Stomach (tissue), 9 donors: ENCODE measurements around the gene WASF2. TPM values are rescaled to one million over a fixed set of nuclear protein-coding genes. Genes with fewer than 3 reads are reported as not detected.
A peak's percentile ranks its signal among the peaks of the same experiment; 100 is the strongest.

Experiments used
- DNase-seq, 2 donors: peaks; one replicate each; pipeline versions ENCODE4 v3.0.0 to v3.0.0-alpha.2; 2013 to 2019
- H3K27ac ChIP-seq, 5 donors: fragments of 200-600 bp in 4 of 5; sonication (generic) in 4 of 5; one replicate each; pipeline ENCODE4 v1.5.1; 2013 to 2019; ENCODE audit warnings: mild to moderate bottlenecking in 1 of 5, moderate library complexity in 1 of 5
- H3K27me3 ChIP-seq, 3 donors: fragments of 200-600 bp; sonication (generic); one replicate each; pipeline ENCODE4 v1.5.1; 2017 to 2019; ENCODE audit warnings: mixed run types in 1 of 3
- H3K36me3 ChIP-seq, 4 donors: fragments of 200-600 bp; sonication (generic); 1 replicate in 3 of 4; 2 replicates in 1 of 4; pipeline ENCODE4 v1.5.1; 2016 to 2019
- H3K4me1 ChIP-seq, 4 donors: fragments of 200-600 bp; sonication (generic); one replicate each; pipeline ENCODE4 v1.5.1; 2016 to 2019
- H3K4me3 ChIP-seq, 4 donors: fragments of 200-600 bp; sonication (generic) in 3 of 4; one replicate each; pipeline ENCODE4 v1.5.1; 2016 to 2019; ENCODE audit warnings: mild to moderate bottlenecking in 1 of 4
- H3K9me3 ChIP-seq, 4 donors: fragments of 200-600 bp; sonication (generic); one replicate each; pipeline ENCODE4 v1.5.1; 2016 to 2019
- CTCF ChIP-seq, 7 experiments: fragments of 450-650 bp in 4 of 7; fragments of 200-600 bp in 3 of 7; sonication (generic) in 3 of 7; IDR thresholded peaks; one replicate each; pipeline ENCODE4 v1.5.1; 2016 to 2019; ENCODE audit warnings: antibody characterized with exemption in 7 of 7, control low read depth in 2 of 7, mild to moderate bottlenecking in 1 of 7
- EP300 ChIP-seq: sonication (generic); formaldehyde crosslinking; IDR thresholded peaks from one replicate; pipeline ENCODE4 v1.6.1; 2017; ENCODE audit warnings: antibody characterized with exemption
- POLR2A ChIP-seq, 4 donors: fragments of 450-650 bp; IDR thresholded peaks; one replicate each; pipeline ENCODE4 v1.6.1; 2016; ENCODE audit warnings: antibody characterized with exemption in 4 of 4, control low read depth in 2 of 4, mild to moderate bottlenecking in 1 of 4, moderate library complexity in 1 of 4
- POLR2AphosphoS5 ChIP-seq, 3 donors: sonication (generic); formaldehyde crosslinking; IDR thresholded peaks; one replicate each; pipeline ENCODE4 v1.6.1; 2016; ENCODE audit warnings: antibody characterized with exemption in 3 of 3
- whole genome bisulfite sequencing, 5 donors: extraction: QIAGEN DNeasy Blood & Tissue Kit in 3 of 5; methylation state at CpG; one replicate each; pipeline versions ENCODE4 v1.1.5 to v1.1.7; 2013 to 2018; 5-methylcytosine and 5-hydroxymethylcytosine counted together
- intact Hi-C: fragments of 100-400 bp; cut with DNase I; formaldehyde crosslinking; loops from one replicate; pipeline ENCODE4 v1.15.1; 2023; ENCODE audit warnings: low total_unique reads
- polyA plus RNA-seq, 3 donors: library from polyadenylated mRNA; stranded (reverse); fragments of 200-250 nt; gene quantifications; one replicate each; pipeline ENCODE4 v1.2.3, GENCODE V29; 2013
- total RNA-seq, 5 donors: library from RNA; depleted of rRNA; stranded (reverse); fragments of >200 nt; gene quantifications; one replicate each; pipeline versions ENCODE4 v1.1.0 to v1.2.3, GENCODE V29; 2014 to 2016
- donor health status: healthy with polysubstance abuse.
- donor health status: Bipolar disorder and iron deficiency.
- donor health status: healthy.

WASF2 gene
- total and polyA plus RNA-seq, 8 donors: 24.7 to 82.1 (median 54.7) TPM

DNA sequence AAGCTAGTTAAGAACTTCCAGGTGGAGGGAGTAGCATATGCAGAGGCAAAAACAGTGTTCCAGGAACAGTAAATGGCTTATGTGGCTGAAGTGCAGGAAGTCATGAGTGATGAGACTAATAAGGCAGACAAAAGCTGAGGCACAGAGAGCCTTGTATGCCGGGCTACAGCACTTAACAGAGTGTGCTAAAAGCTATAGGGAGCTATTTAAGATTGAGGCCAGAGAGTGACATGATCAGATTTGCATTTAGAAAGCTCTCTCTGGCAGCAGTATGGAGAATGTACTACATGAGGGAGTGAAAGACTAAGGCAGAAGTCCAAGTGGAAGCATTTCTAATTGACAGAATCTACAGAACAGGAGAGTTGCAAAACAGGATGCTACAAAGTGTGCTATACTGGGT lies 38.6 kb downstream of the WASF2 start:
- Histone ChIP-seq H3K36me3 (peaks cover 0 to 20% (median 7%) of the 10 kb centered on the region in 4 donors), H3K27ac (peak overlapping the region in 1 of 5 donors; percentile 9), H3K27me3 (no peaks in the 10 kb centered on the region), H3K9me3 (no peaks in the 10 kb centered on the region), H3K4me1 (peaks cover 12 to 87% (median 49%) of the 10 kb centered on the region in 4 donors), H3K4me3 (no peak overlapping the region)
- DNase-seq: peak in 1 of 2 donors; percentile 32
- WGBS, 5 donors: 67 to 89% (median 70%) methylated on average over 1 of the region's 1 CpG
- TF ChIP-seq EP300 (no peak), POLR2AphosphoS5 (IDR thresholded peaks at IDR 0.05) (no peak), CTCF (IDR thresholded peaks at IDR 0.05) (no peak), POLR2A (IDR thresholded peaks at IDR 0.05) (no peak)
- intact Hi-C loops: no loop called here

DNA sequence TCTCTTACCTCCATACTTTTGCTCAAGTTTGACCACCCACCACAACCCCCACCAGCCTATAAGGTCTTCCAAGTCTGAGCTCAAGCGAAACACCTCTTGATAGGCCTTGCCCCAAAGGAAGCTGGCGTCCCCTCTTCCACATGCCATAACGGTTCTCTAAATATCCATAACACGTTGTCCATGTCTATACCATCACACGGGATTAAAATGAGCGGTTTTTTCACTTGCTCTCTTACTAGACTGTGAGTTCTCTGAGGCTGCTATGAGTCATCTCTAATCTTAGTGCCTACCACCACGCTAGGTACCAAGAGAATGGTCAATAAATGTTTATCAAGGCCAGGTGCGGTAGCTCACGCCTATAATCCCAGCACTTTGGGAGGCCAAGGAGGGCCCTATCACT lies 41.0 kb downstream of the WASF2 start:
- TF ChIP-seq EP300 (no peak), CTCF (IDR thresholded peaks at IDR 0.05) (no peak), POLR2AphosphoS5 (IDR thresholded peaks at IDR 0.05) (no peak), POLR2A (IDR thresholded peaks at IDR 0.05) (no peak)
- H3K27ac ChIP-seq: no peak overlapping the region
- no peak overlapping the region for H3K4me3 ChIP-seq
- peaks cover 4 to 82% (median 46%) of the 10 kb centered on the region in 4 donors for H3K4me1 ChIP-seq
- H3K36me3 ChIP-seq: peaks cover 0 to 23% (median 8%) of the 10 kb centered on the region in 4 donors
- intact Hi-C loops: no loop called here
- WGBS, 5 donors: 70 to 94% (median 80%) methylated on average over 9 of the region's 9 CpGs
- DNase-seq: no peak
- no peaks in the 10 kb centered on the region for H3K27me3 ChIP-seq
- no peaks in the 10 kb centered on the region for H3K9me3 ChIP-seq

DNA sequence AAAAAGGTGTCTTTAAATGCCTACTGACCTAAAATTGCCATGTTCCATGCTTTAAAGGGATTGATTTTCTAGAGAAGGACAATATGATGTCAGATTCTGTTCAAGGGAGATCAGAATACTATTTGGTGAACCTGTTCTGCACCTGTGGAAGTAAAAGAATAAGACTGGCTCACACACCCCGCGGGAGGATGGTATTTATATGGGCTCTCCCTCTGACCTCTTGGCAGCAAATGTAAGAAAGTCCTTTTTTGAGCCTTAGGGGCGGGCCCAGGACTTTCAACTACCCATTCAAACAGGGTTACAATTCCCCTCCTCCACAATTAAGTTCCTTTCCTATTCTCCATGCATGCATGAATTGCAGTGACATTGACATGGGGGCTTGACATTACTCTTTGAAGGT lies 42.1 kb downstream of the WASF2 start:
- DNase-seq: no peak
- WGBS, 5 donors: 40 to 71% (median 61%) methylated on average over 3 of the region's 3 CpGs

GRCh38 chr1:27447399-27447798 lies 42.6 kb downstream of the WASF2 start:
- peaks cover 0 to 25% (median 9%) of the 10 kb centered on the region in 4 donors for H3K36me3 ChIP-seq
- intact Hi-C loops: no loop called here
- no peak overlapping the region for H3K27ac ChIP-seq
- H3K27me3 ChIP-seq: no peaks in the 10 kb centered on the region
- 82 to 91% (median 89%) methylated on average over 3 of the region's 3 CpGs for WGBS, 5 donors
- no peaks in the 10 kb centered on the region for H3K9me3 ChIP-seq
- TF ChIP-seq POLR2AphosphoS5 (IDR thresholded peaks at IDR 0.05) (no peak), EP300 (no peak), CTCF (IDR thresholded peaks at IDR 0.05) (no peak), POLR2A (IDR thresholded peaks at IDR 0.05) (no peak)
- H3K4me1 ChIP-seq: peaks cover 4 to 80% (median 44%) of the 10 kb centered on the region in 4 donors
- H3K4me3 ChIP-seq: no peak overlapping the region
- no peak for DNase-seq

More for the DNA sequence above, 42.1 kb downstream of the WASF2 start:
- TF ChIP-seq POLR2AphosphoS5 (IDR thresholded peaks at IDR 0.05) (no peak), EP300 (no peak), POLR2A (IDR thresholded peaks at IDR 0.05) (no peak), CTCF (IDR thresholded peaks at IDR 0.05) (no peak)
- H3K36me3 ChIP-seq: peaks cover 0 to 25% (median 9%) of the 10 kb centered on the region in 4 donors
- H3K9me3 ChIP-seq: no peaks in the 10 kb centered on the region
- intact Hi-C loops: no loop called here
- peaks cover 4 to 81% (median 43%) of the 10 kb centered on the region in 4 donors for H3K4me1 ChIP-seq
- no peaks in the 10 kb centered on the region for H3K27me3 ChIP-seq
- H3K4me3 ChIP-seq: no peak overlapping the region
- no peak overlapping the region for H3K27ac ChIP-seq
